GM21526 (cell line): Measurements from ENCODE around the gene ITGA7.

Source experiments
- ATAC-seq: cut with Tn5 transposase; IDR thresholded peaks from one replicate; pipeline ENCODE4 v1.9.1; 2021; ENCODE audit warnings: moderate library complexity; ENCODE audit not compliant: unreplicated experiment, low FRiP score

The ITGA7 gene

GRCh38 chr12:55687746-55688145 lies 20.0 kb downstream of the ITGA7 start:
- ATAC-seq: no peak

GRCh38 chr12:55686366-55687010 lies 21.2 kb downstream of the ITGA7 start:
- ATAC-seq: no peak

- ATAC-seq: no peak
Measured at GRCh38 chr12:55685671-55686070, 22.0 kb downstream of the ITGA7 start.

GRCh38 chr12:55684761-55685370 lies 22.8 kb downstream of the ITGA7 start:
- no peak for ATAC-seq

GRCh38 chr12:55683676-55684075 lies 24.0 kb downstream of the ITGA7 start:
- no peak for ATAC-seq

GRCh38 chr12:55682087-55682796 lies 25.5 kb downstream of the ITGA7 start:
- ATAC-seq: no peak

- no peak for ATAC-seq
Measured at GRCh38 chr12:55681142-55682077, 26.3 kb downstream of the ITGA7 start.

GRCh38 chr12:55679691-55680090 lies 28.0 kb downstream of the ITGA7 start:
- no peak for ATAC-seq

- ATAC-seq: no peak
Measured at GRCh38 chr12:55676707-55677106, 31.0 kb downstream of the ITGA7 start.

GRCh38 chr12:55675666-55676065 lies 32.0 kb downstream of the ITGA7 start:
- ATAC-seq: no peak

- peak; percentile 98 for ATAC-seq
Measured at GRCh38 chr12:55673638-55674037, 34.1 kb downstream of the ITGA7 start.

- ATAC-seq: no peak
Measured at GRCh38 chr12:55671746-55672145, 36.0 kb downstream of the ITGA7 start.

- no peak for ATAC-seq
Measured at GRCh38 chr12:55670276-55670675, 37.4 kb downstream of the ITGA7 start.

- no peak for ATAC-seq
Measured at GRCh38 chr12:55666508-55666907, 41.2 kb downstream of the ITGA7 start.

- ATAC-seq: no peak
Measured at GRCh38 chr12:55664826-55665225, 42.9 kb downstream of the ITGA7 start.

- no peak for ATAC-seq
Measured at GRCh38 chr12:55663391-55663790, 44.3 kb downstream of the ITGA7 start.

GRCh38 chr12:55659486-55660385 lies 48.0 kb downstream of the ITGA7 start:
- ATAC-seq: no peak

GRCh38 chr12:55658635-55659391 lies 48.9 kb downstream of the ITGA7 start:
- no peak for ATAC-seq

- ATAC-seq: no peak
Measured at GRCh38 chr12:55658212-55658611, 49.5 kb downstream of the ITGA7 start.
